Peyer's patch (tissue), 4 donors: Measurements from ENCODE around the gene IL31. TPM values are rescaled to one million over a fixed set of nuclear protein-coding genes. Genes with fewer than 3 reads are reported as not detected.

ENCODE experiments used
- DNase-seq, 3 donors: peaks; one replicate each; pipeline ENCODE4 v3.0.0-alpha.2; 2017 to 2019
- H3K27ac ChIP-seq, 4 donors: fragments of 200-600 bp; sonication (generic); one replicate each; pipeline ENCODE4 v1.5.1; 2016 to 2019
- H3K27me3 ChIP-seq, 2 donors: fragments of 200-600 bp; sonication (generic); one replicate each; pipeline ENCODE4 v1.5.1; 2019
- H3K36me3 ChIP-seq, 3 donors: fragments of 200-600 bp; sonication (generic); one replicate each; pipeline ENCODE4 v1.5.1; 2016 to 2019
- H3K4me1 ChIP-seq, 4 donors: fragments of 200-600 bp; sonication (generic); one replicate each; pipeline ENCODE4 v1.5.1; 2016 to 2019
- H3K4me3 ChIP-seq, 4 donors: fragments of 200-600 bp; sonication (generic); 1 replicate in 3 of 4; 2 replicates in 1 of 4; pipeline ENCODE4 v1.5.1; 2016 to 2019; ENCODE audit warnings: mild to moderate bottlenecking in 1 of 4
- H3K9me3 ChIP-seq, 4 donors: fragments of 200-600 bp; sonication (generic); one replicate each; pipeline ENCODE4 v1.5.1; 2016 to 2019; ENCODE audit warnings: mild to moderate bottlenecking in 1 of 4
- POLR2A ChIP-seq, 2 donors: fragments of 450-650 bp; IDR thresholded peaks; one replicate each; pipeline ENCODE4 v1.5.1; 2017; ENCODE audit warnings: antibody characterized with exemption in 2 of 2, mild to moderate bottlenecking in 2 of 2, moderate library complexity in 2 of 2
- total RNA-seq, 4 donors: library from RNA; depleted of rRNA; stranded (reverse); fragments of >200 nt; gene quantifications; one replicate each; pipeline ENCODE4 v1.1.0, GENCODE V29; 2016
- TF ChIP-seq, protein P1 (sequence below), 6 experiments: fragments of 450-650 bp in 4 of 6; fragments of 200-600 bp in 2 of 6; sonication (generic) in 1 of 6; IDR thresholded peaks; one replicate each; pipeline ENCODE4 v1.5.1; 2017 to 2019; ENCODE audit warnings: antibody characterized with exemption in 6 of 6, mild to moderate bottlenecking in 3 of 6, moderate library complexity in 1 of 6

Gene IL31
- total RNA-seq, 4 donors from 2014 or later: not detected

DNA sequence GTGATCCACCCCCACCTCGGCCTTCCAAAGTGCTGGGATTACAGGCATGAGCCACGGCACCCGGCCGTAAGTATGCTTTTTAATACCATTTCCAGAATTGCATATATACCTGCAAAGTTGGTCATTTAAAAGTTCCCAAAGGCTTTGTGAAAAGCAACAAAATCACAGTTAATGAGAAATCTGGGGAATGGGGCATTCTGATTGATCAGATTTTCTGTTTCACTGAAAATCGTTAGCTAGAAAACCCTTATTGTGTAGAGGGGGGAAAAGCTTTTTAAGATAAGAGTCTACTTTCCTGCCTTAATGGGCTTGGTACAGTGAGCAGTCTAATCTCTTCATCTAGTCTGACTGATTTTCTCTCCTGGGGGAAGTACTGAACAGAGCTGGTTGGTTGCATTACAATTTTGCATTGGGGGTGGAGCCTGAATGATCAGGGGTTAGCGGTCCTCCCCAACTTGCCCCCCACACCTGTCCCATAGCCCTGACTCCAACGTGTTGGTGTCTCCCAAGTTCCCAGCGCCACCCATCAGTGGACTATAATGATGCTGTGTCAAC is 23.8 kb downstream of the IL31 start:
- no peaks in the 10 kb centered on the region for H3K4me1 ChIP-seq
- H3K9me3 ChIP-seq: no peaks in the 10 kb centered on the region
- H3K36me3 ChIP-seq: no peaks in the 10 kb centered on the region
- TF ChIP-seq, protein P1, sequence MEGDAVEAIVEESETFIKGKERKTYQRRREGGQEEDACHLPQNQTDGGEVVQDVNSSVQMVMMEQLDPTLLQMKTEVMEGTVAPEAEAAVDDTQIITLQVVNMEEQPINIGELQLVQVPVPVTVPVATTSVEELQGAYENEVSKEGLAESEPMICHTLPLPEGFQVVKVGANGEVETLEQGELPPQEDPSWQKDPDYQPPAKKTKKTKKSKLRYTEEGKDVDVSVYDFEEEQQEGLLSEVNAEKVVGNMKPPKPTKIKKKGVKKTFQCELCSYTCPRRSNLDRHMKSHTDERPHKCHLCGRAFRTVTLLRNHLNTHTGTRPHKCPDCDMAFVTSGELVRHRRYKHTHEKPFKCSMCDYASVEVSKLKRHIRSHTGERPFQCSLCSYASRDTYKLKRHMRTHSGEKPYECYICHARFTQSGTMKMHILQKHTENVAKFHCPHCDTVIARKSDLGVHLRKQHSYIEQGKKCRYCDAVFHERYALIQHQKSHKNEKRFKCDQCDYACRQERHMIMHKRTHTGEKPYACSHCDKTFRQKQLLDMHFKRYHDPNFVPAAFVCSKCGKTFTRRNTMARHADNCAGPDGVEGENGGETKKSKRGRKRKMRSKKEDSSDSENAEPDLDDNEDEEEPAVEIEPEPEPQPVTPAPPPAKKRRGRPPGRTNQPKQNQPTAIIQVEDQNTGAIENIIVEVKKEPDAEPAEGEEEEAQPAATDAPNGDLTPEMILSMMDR (IDR thresholded peaks at IDR 0.05): no peak
- TF ChIP-seq POLR2A (IDR thresholded peaks at IDR 0.05): no peak
- H3K27ac ChIP-seq: no peak overlapping the region
- no peak overlapping the region for H3K4me3 ChIP-seq
- DNase-seq: no peak
- H3K27me3 ChIP-seq: no peaks in the 10 kb centered on the region

GRCh38 chr12:122148657-122149056 is 25.4 kb downstream of the IL31 start:
- no peak overlapping the region for H3K4me3 ChIP-seq
- H3K36me3 ChIP-seq: peaks cover 0 to 5% (median 0%) of the 10 kb centered on the region in 3 donors
- H3K4me1 ChIP-seq: no peaks in the 10 kb centered on the region
- no peak for DNase-seq
- TF ChIP-seq POLR2A (IDR thresholded peaks at IDR 0.05): no peak
- TF ChIP-seq, protein P1 (IDR thresholded peaks at IDR 0.05): no peak
- no peaks in the 10 kb centered on the region for H3K9me3 ChIP-seq
- H3K27me3 ChIP-seq: no peaks in the 10 kb centered on the region
- H3K27ac ChIP-seq: no peak overlapping the region

GRCh38 chr12:122147514-122148290 is 26.3 kb downstream of the IL31 start:
- H3K4me3 ChIP-seq: no peak overlapping the region
- no peaks in the 10 kb centered on the region for H3K4me1 ChIP-seq
- H3K36me3 ChIP-seq: peaks cover 0 to 14% (median 0%) of the 10 kb centered on the region in 3 donors
- no peak for DNase-seq
- H3K27ac ChIP-seq: no peak overlapping the region
- no peaks in the 10 kb centered on the region for H3K27me3 ChIP-seq
- no peaks in the 10 kb centered on the region for H3K9me3 ChIP-seq
- no peak for TF ChIP-seq POLR2A (IDR thresholded peaks at IDR 0.05)
- TF ChIP-seq, protein P1 (IDR thresholded peaks at IDR 0.05): no peak

- Histone ChIP-seq H3K27ac (no peak overlapping the region), H3K4me1 (no peaks in the 10 kb centered on the region), H3K27me3 (no peaks in the 10 kb centered on the region), H3K36me3 (peaks cover 0 to 34% (median 0%) of the 10 kb centered on the region in 3 donors), H3K4me3 (no peak overlapping the region), H3K9me3 (no peaks in the 10 kb centered on the region)
- no peak for DNase-seq
- TF ChIP-seq, protein P1 (IDR thresholded peaks at IDR 0.05): no peak
- TF ChIP-seq POLR2A (IDR thresholded peaks at IDR 0.05): no peak
Measured at GRCh38 chr12:122145505-122146330, 28.3 kb downstream of the IL31 start.

DNA sequence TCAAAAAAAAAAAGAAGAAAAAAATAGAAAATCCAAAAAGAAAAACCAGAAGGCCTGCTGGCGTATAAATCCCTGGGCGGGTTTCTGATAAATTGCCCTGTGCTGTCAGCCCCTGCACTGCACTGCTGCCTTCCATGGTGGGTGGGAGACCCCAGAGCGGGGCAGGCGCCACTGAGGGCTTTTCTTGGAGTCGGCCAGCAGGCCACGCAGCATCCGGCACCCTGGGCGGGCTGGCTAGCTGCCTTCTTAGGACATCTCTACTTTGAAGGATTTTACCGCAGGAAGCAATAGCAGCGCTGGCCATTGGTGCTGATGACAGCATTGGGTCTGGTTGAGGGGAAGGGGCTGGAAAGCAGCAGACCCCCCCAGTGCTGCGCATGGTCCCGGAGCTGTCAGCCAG is 29.1 kb downstream of the IL31 start:
- peaks cover 0 to 42% (median 0%) of the 10 kb centered on the region in 3 donors for H3K36me3 ChIP-seq
- no peaks in the 10 kb centered on the region for H3K27me3 ChIP-seq
- no peak overlapping the region for H3K4me3 ChIP-seq
- no peaks in the 10 kb centered on the region for H3K9me3 ChIP-seq
- H3K4me1 ChIP-seq: no peaks in the 10 kb centered on the region
- TF ChIP-seq, protein P1 (IDR thresholded peaks at IDR 0.05): no peak
- TF ChIP-seq POLR2A (IDR thresholded peaks at IDR 0.05): no peak
- DNase-seq: no peak
- no peak overlapping the region for H3K27ac ChIP-seq
